HUES48 (cell line): ENCODE data around the gene NFIB.

Source experiments
- H3K27ac ChIP-seq: one replicate; pipeline ENCODE4 v1.7.0; 2013; ENCODE audit warnings: low read depth, low read length, inconsistent platforms
- H3K27me3 ChIP-seq: 2 replicates; pipeline ENCODE4 v1.6.1; 2013; ENCODE audit warnings: mild to moderate bottlenecking, low read length; ENCODE audit not compliant: control insufficient read depth, insufficient read depth
- H3K36me3 ChIP-seq: 2 replicates; pipeline ENCODE4 v1.6.1; 2013; ENCODE audit warnings: low read length; ENCODE audit not compliant: control insufficient read depth, insufficient read depth
- H3K4me1 ChIP-seq: 2 replicates; pipeline ENCODE4 v1.6.1; 2013; ENCODE audit warnings: mild to moderate bottlenecking, low read length; ENCODE audit not compliant: control insufficient read depth, insufficient read depth
- H3K4me3 ChIP-seq: 2 replicates; pipeline ENCODE4 v1.5.1; 2013; ENCODE audit warnings: mild to moderate bottlenecking, low read depth, low read length
- H3K9ac ChIP-seq: 2 replicates; pipeline ENCODE4 v1.6.1; 2013; ENCODE audit warnings: mild to moderate bottlenecking, low read depth, low read length, moderate library complexity
- H3K9me3 ChIP-seq: 2 replicates; pipeline ENCODE4 v1.6.1; 2013; ENCODE audit warnings: low read length; ENCODE audit not compliant: control insufficient read depth, insufficient read depth

Gene NFIB

DNA sequence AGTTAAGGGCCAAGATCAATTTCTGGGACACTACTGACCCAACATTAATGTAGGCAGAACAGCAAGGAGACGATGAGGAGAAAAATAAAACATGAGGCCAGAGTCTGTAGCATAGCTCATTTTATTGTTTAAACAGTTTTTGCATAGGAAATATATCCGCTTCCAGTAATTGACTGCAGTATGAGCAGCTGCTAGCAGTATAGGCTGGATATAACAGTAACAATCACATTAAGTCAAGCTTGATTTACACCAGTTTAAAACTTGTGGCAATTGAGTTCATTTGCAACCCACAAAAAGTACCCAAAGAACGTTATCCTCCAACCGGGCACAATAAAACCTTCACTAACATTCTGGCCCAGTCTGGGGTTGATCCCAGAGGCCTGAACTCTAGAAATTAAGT lies 232.2 kb downstream of the NFIB start:
- Histone ChIP-seq H3K4me3 (no peak overlapping the region), H3K9me3 (no peaks in the 10 kb centered on the region), H3K27me3 (no peaks in the 10 kb centered on the region), H3K36me3 (no peaks in the 10 kb centered on the region), H3K4me1 (peaks cover 22% of the 10 kb centered on the region), H3K9ac (no peak overlapping the region), H3K27ac (no peak overlapping the region)

GRCh38 chr9:14080959-14081542 lies 232.9 kb downstream of the NFIB start:
- Histone ChIP-seq H3K36me3 (no peaks in the 10 kb centered on the region), H3K27ac (no peak overlapping the region), H3K9me3 (no peaks in the 10 kb centered on the region), H3K27me3 (no peaks in the 10 kb centered on the region), H3K4me1 (peaks cover 21% of the 10 kb centered on the region), H3K4me3 (no peak overlapping the region), H3K9ac (no peak overlapping the region)

GRCh38 chr9:14079440-14079839 lies 234.5 kb downstream of the NFIB start:
- H3K9me3 ChIP-seq: no peaks in the 10 kb centered on the region
- H3K36me3 ChIP-seq: no peaks in the 10 kb centered on the region
- no peaks in the 10 kb centered on the region for H3K27me3 ChIP-seq
- no peak overlapping the region for H3K4me3 ChIP-seq
- no peak overlapping the region for H3K9ac ChIP-seq
- H3K4me1 ChIP-seq: peaks cover 18% of the 10 kb centered on the region
- no peak overlapping the region for H3K27ac ChIP-seq

DNA sequence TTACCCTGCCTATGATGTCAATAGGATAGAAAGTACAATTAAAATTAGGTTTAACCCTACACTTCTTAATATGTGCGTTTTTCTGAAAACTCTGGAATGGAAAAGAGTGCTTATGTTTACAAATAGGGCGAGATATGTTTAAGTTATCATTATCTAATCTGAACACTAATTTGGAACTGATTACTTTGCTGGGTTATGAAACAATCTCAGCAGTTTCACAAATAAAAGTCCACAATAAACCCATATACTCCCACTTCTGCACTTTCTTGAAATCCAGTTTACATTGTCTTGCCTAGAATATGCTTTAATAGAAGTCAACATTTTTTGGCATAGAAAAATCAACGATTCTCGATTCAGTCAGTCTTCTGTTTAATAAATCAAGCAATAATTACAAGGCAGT lies 236.3 kb downstream of the NFIB start:
- Histone ChIP-seq H3K4me3 (no peak overlapping the region), H3K9me3 (no peaks in the 10 kb centered on the region), H3K36me3 (no peaks in the 10 kb centered on the region), H3K9ac (no peak overlapping the region), H3K27ac (no peak overlapping the region), H3K4me1 (peaks cover 18% of the 10 kb centered on the region), H3K27me3 (no peaks in the 10 kb centered on the region)

- Histone ChIP-seq H3K36me3 (no peaks in the 10 kb centered on the region), H3K9ac (no peak overlapping the region), H3K4me1 (peaks cover 14% of the 10 kb centered on the region), H3K9me3 (no peaks in the 10 kb centered on the region), H3K27ac (no peak overlapping the region), H3K27me3 (no peaks in the 10 kb centered on the region), H3K4me3 (no peak overlapping the region)
Observed at GRCh38 chr9:14075218-14075617, 238.7 kb downstream of the NFIB start.

- Histone ChIP-seq H3K27me3 (no peaks in the 10 kb centered on the region), H3K4me3 (no peak overlapping the region), H3K36me3 (no peaks in the 10 kb centered on the region), H3K9me3 (no peaks in the 10 kb centered on the region), H3K9ac (no peak overlapping the region), H3K27ac (no peak overlapping the region), H3K4me1 (no peaks in the 10 kb centered on the region)
Observed at GRCh38 chr9:14072850-14073249, 241.1 kb downstream of the NFIB start.

DNA sequence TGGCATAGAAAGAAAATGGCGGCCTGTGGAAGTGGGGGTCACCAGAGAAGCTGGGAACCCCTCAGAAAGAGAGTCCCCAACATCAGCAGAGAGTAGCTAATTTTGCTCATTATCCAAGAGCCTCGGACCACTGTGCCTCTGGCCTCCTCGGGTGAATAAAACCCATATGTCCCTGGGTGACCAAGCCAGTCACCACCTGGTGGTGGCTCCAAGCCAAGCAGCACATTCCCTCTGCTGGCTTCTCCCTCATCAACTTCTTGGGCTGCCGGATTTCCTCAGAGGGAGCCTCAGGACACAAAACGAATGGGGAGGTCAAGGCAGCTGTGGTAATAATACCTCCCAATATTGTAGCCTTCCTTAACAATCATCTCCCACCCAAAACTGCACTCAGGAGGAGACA lies 242.5 kb downstream of the NFIB start:
- Histone ChIP-seq H3K27me3 (no peaks in the 10 kb centered on the region), H3K36me3 (no peaks in the 10 kb centered on the region), H3K9me3 (no peaks in the 10 kb centered on the region), H3K27ac (no peak overlapping the region), H3K9ac (no peak overlapping the region), H3K4me3 (no peak overlapping the region), H3K4me1 (no peaks in the 10 kb centered on the region)

GRCh38 chr9:14068690-14069089 lies 245.3 kb downstream of the NFIB start:
- no peak overlapping the region for H3K4me3 ChIP-seq
- H3K27me3 ChIP-seq: no peaks in the 10 kb centered on the region
- H3K4me1 ChIP-seq: no peaks in the 10 kb centered on the region
- H3K9me3 ChIP-seq: no peaks in the 10 kb centered on the region
- H3K36me3 ChIP-seq: no peaks in the 10 kb centered on the region
- H3K9ac ChIP-seq: no peak overlapping the region
- no peak overlapping the region for H3K27ac ChIP-seq

GRCh38 chr9:14066831-14067230 lies 247.1 kb downstream of the NFIB start:
- Histone ChIP-seq H3K9ac (no peak overlapping the region), H3K36me3 (no peaks in the 10 kb centered on the region), H3K9me3 (no peaks in the 10 kb centered on the region), H3K4me1 (no peaks in the 10 kb centered on the region), H3K4me3 (no peak overlapping the region), H3K27me3 (no peaks in the 10 kb centered on the region), H3K27ac (no peak overlapping the region)

- H3K9me3 ChIP-seq: no peaks in the 10 kb centered on the region
- H3K9ac ChIP-seq: no peak overlapping the region
- H3K36me3 ChIP-seq: no peaks in the 10 kb centered on the region
- no peaks in the 10 kb centered on the region for H3K4me1 ChIP-seq
- H3K27ac ChIP-seq: no peak overlapping the region
- no peak overlapping the region for H3K4me3 ChIP-seq
- no peaks in the 10 kb centered on the region for H3K27me3 ChIP-seq
Observed at GRCh38 chr9:14066032-14066431, 247.9 kb downstream of the NFIB start.

DNA sequence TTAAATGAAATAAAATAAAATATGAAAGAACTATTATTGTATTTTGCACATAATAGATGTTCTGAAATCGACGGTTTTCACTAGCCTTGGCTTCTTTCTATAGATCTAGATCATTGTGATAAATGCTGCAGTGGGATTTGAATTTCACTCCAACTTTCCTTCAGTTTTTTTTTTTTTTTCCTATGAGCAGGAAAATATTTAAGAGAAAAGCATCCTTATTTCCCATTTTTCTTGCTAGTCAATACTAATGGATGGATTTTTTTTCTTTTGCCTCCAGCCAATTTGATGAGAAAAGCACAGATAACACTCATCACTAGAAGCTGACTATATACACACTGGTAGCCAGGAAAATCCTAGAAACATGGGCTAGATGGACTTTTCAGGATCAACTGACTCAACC lies 249.0 kb downstream of the NFIB start:
- Histone ChIP-seq H3K4me1 (no peaks in the 10 kb centered on the region), H3K9ac (no peak overlapping the region), H3K4me3 (no peak overlapping the region), H3K27me3 (no peaks in the 10 kb centered on the region), H3K9me3 (no peaks in the 10 kb centered on the region), H3K27ac (no peak overlapping the region), H3K36me3 (no peaks in the 10 kb centered on the region)

- no peak overlapping the region for H3K27ac ChIP-seq
Observed at GRCh38 chr9:14063756-14064155, 250.2 kb downstream of the NFIB start.

More at GRCh38 chr9:14063756-14064155, 250.2 kb downstream of the NFIB start:
- no peak overlapping the region for H3K9ac ChIP-seq
- no peaks in the 10 kb centered on the region for H3K9me3 ChIP-seq
- H3K27me3 ChIP-seq: no peaks in the 10 kb centered on the region
- H3K4me1 ChIP-seq: no peaks in the 10 kb centered on the region
- no peaks in the 10 kb centered on the region for H3K36me3 ChIP-seq
- H3K4me3 ChIP-seq: no peak overlapping the region
